HG03558 (cell line): ENCODE data around the gene HHAT.

Experiments used
- ATAC-seq: cut with Tn5 transposase; IDR thresholded peaks from one replicate; pipeline ENCODE4 v1.9.1; 2021; ENCODE audit warnings: moderate number of reproducible peaks; ENCODE audit not compliant: unreplicated experiment; ENCODE audit errors: extremely low read depth

Gene HHAT

DNA sequence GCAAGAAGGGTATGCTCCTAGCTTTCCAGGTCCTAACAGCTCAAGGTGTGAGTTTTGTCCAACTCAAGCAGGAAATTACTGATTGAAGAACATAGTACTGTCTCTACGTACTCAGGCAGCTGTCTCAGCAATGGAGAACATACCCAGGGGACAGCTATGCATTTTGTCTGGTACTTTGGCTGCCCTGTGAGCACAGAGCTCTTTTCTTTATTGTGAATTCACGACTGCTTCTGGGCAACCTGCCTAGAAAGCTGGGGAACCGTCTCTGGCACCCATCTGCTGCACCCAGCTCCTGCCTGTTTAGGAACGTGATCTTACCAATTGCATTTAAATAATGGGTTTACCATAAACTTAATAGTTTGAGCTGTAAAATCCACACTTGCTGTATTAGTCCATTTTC, 258.1 kb downstream of the HHAT start:
- no peak for ATAC-seq

DNA sequence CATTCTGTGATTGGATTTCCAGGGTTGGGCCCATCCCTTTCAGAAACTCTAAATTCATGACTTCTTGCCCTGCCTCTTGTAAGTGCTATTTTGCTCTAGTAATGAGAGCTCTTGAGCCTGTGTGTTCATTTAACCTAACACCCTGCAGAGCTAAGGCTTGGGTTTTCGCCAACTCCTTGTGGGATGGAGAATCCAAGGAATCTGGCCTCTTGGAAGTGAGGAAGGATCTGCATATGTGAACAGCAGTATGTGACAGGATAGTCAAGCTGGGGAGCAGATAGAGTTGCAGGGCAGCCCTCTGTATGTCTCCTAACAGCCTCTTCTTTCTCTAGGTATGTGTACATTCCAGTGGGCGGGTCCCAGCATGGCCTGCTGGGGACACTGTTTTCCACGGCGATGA, 258.9 kb downstream of the HHAT start:
- ATAC-seq, result no peak

GRCh38 chr1:210588357-210588756, 259.7 kb downstream of the HHAT start:
- no peak for ATAC-seq

DNA sequence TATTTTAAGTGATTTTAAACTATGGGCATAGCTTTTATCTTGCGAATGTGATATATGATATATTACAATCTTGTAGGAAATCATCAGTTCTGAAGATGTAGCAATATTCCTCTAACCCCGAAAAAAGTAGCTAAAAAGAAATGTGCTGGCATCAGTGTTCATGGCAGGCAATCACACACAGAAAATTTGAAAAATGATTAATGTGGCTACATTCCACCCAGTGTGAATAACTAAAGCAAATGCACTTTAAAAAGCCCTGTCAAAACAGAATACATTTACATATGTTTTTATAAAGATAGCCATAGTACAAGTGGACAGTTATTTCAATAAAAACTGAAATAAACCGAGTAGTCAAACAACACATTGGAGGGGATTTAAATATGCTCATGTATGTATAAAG, 260.2 kb downstream of the HHAT start:
- no peak for ATAC-seq

DNA sequence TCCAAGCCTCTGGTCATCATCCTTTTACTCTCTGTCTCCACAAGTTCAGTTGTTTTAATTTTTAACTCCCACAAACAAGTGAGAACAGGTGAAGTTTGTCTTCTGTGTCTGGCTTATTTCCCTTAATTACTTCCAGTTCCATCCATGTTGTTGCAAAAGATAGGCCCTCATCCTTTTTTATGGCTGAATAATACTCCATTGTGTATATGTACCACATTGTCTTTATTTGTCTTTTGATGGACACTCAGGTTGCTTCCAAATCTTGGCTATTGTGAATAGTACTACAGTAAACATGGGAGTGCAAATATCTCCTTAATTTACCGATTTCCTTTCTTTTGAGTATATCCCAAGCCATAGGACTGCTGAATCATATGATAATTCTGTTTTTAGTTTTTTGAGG, 262.5 kb downstream of the HHAT start:
- ATAC-seq, result no peak

DNA sequence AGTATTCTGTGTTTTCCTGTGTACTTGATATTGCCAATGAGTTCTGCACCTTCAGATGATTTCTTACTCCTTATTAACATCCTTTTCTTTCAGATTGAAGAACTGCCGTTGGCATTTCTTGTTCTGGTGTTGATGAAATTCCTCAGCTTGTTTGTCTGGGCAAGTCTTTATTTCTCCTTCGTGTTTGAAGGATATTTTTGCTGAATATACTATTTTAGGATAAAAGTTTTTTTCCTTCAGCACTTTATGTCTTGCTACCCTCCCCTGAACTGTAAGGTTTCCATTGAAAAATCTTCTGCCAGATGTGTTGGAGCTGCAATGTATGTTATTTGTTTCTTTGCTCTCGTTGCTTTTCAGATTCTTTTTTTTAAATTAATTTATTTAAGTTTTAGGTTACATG, 265.9 kb downstream of the HHAT start:
- ATAC-seq, result no peak

GRCh38 chr1:210596641-210597040, 267.9 kb downstream of the HHAT start:
- no peak for ATAC-seq

- no peak for ATAC-seq
Observed at GRCh38 chr1:210597555-210598134, 268.9 kb downstream of the HHAT start.

- no peak for ATAC-seq
Observed at GRCh38 chr1:210598135-210598652, 269.5 kb downstream of the HHAT start.

GRCh38 chr1:210600421-210601159, 271.9 kb downstream of the HHAT start:
- no peak for ATAC-seq

GRCh38 chr1:210603123-210603522, 274.4 kb downstream of the HHAT start:
- ATAC-seq, result no peak

DNA sequence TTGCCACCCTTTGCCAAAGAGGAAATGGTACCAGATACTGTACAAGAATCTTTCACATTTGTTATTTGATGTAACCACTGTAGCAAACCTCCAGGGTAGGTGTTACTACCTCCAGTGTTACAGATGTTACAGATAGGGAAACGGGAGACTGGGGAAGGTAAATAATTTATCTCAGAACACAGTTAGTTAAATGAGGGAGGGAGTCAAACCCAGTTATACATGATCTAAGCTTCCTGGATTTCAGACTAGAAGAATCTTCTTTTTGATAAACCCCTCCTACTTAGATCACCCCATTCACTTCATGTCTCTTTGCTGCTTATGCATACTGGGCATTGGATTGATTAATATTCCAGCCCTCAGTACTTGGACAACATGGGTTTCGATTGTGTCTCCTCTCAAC, 276.4 kb downstream of the HHAT start:
- ATAC-seq, result no peak

DNA sequence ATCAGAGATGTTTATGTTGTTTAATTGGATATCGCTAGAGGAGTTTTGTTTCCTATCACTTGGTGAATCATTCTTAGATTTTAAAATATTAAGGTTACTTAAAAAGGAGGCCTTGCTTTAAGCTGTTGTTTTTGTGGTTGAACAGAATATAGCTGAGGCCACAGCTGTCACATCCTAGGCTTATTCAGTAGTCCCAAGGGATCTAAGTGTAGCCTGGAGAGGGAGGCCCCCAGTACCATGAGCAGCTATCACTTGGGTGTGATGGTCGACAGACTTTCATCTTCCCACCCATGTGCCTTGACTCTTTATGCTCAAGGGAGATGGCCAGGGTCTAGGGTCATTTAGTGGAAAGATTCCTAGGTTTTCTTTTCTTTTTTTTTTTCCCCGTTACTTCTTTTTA, 278.7 kb downstream of the HHAT start:
- ATAC-seq, result no peak

DNA sequence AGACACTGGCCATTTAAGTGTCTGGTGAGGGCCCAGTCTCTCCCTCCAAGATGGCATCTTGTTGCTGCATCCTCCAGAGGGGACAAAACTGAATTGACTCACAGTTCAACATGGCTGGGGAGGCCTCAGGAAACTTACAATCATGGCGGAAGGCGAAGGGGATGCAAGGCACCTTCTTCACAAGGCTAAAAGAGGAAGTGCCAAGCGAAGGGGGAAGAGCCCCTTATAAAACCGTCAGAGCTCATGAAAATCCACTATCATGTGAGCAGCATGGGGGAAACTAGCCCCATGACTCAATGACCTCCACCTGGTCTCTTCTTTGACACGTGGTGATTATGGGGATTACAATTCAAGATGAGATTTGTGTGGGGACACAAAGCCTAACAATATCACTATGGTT, 280.1 kb downstream of the HHAT start:
- ATAC-seq, result no peak

GRCh38 chr1:210616356-210616755, 287.7 kb downstream of the HHAT start:
- ATAC-seq, result no peak

DNA sequence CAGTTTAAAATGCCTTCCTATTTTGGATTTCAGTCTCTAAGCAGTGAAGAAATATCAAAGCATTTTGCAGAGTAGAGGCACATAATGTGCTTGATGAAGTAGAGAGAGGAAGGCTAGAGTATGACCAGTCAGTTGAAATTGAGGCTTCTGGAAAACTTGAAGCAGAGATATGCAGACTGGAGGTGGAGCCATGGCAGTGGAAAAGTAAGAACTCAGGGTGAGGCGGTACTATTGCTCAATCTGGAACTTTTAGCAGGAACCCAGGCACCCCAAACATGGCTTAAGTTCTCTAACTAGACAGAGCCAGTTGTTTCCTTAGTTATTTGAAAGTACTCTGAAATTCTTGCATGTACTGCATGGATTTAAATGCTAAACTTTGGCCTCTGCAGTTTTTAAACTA, 288.6 kb downstream of the HHAT start:
- no peak for ATAC-seq

- ATAC-seq, result no peak
Observed at GRCh38 chr1:210618369-210618768, 289.7 kb downstream of the HHAT start.

DNA sequence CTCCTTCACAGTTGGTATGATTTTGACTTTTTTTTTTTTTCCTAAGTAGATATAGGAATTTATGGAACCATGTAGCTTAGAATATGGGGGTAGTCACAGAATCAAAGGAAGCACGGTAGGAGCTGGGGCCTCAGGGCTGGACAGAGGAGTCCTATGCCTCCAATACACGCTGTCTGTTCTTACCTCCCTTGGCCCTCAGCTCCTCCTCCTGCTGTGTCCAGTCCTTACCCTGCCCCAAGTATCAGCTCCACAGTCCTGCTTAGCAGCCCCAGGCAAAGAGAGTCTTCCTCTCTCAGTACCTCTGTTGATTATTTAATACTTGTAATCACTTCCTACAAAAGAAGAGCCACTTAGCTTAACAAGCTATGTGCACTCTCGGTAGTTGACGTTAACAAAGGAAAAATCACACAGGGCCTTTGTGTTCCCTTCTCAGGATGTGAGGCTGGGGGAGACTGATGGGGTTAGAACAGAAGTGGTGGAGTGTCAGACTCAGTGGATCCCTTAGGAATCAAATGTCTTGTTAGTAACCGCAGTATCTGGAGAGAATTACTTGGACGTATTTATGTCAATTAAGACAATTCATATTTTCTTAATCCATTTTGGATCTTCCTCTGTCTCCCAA, 292.3 kb downstream of the HHAT start:
- no peak for ATAC-seq

DNA sequence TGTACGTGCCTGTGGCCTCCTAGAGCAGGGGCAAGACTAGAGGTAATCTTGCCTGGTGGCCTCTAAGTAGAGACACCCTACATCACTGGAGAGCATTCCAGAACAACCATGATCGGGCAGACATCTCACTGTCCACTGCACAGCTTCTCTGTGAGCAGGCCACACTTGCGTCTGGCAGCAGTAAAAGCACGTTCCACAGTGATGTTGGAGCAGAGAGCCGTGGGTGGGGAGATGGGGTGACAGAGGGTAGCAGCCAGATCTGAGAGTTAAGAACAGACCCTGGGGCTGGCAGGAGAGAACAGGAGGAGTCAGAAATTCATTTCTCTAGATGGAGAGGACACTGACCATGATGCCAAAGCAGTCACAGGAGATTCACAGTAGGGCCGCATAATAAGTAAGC, 293.0 kb downstream of the HHAT start:
- ATAC-seq, result no peak

- no peak for ATAC-seq
Observed at GRCh38 chr1:210624722-210625121, 296.0 kb downstream of the HHAT start.

GRCh38 chr1:210625715-210626114, 297.0 kb downstream of the HHAT start:
- no peak for ATAC-seq

DNA sequence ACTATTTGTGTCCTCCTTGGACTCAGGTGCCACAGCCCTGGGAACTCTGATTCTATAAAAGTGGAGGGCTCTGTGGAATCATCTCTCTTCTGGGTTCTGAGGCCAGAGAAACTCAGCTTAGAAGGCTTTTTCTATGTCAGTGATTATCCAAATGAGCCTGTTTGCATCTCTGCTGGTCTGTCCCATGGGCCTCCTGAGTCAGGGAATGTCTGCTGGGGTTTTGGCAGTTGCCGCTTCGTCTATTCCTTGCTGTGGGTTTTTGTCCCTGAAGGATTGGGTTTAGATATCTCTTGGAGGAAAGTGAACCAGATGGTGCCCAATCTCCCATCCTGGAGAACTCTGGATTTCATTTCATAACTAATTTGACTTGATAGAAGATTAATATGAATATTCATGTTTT, 297.6 kb downstream of the HHAT start:
- ATAC-seq, result no peak
